Activated CD8-positive, alpha-beta memory T cell treated with anti-CD3 and anti-CD28 coated beads for 36 hours (primary cell): Measurements from ENCODE around the gene WDR45B. TPM values are rescaled to one million over a fixed set of nuclear protein-coding genes. Genes with fewer than 3 reads are reported as not detected.
"Not testable (repeated sequence)": the region's sequence is repeated elsewhere in the genome, so short reads cannot be mapped to it uniquely, and the experiment has no call there.

Source experiments
- CTCF ChIA-PET: fragments of 350-600 bp; sonication (Branson Sonifier 250); formaldehyde crosslinking; loops from one replicate; lab custom pipeline; 2021; ENCODE audit warnings: antibody characterized with exemption; lab: Charles Lee
- POLR2A ChIA-PET: fragments of 350-600 bp; sonication (Branson Sonifier 250); formaldehyde crosslinking; loops from one replicate; lab custom pipeline; 2021; ENCODE audit warnings: antibody characterized with exemption; lab: Charles Lee
- total RNA-seq, 2 experiments: library from RNA; stranded (reverse); gene quantifications; one replicate each; pipeline ENCODE4 v1.2.3, GENCODE V29; 2021

Gene WDR45B
- total RNA-seq, 2 experiments from 2014 or later, result 57.0 to 57.9 TPM

DNA sequence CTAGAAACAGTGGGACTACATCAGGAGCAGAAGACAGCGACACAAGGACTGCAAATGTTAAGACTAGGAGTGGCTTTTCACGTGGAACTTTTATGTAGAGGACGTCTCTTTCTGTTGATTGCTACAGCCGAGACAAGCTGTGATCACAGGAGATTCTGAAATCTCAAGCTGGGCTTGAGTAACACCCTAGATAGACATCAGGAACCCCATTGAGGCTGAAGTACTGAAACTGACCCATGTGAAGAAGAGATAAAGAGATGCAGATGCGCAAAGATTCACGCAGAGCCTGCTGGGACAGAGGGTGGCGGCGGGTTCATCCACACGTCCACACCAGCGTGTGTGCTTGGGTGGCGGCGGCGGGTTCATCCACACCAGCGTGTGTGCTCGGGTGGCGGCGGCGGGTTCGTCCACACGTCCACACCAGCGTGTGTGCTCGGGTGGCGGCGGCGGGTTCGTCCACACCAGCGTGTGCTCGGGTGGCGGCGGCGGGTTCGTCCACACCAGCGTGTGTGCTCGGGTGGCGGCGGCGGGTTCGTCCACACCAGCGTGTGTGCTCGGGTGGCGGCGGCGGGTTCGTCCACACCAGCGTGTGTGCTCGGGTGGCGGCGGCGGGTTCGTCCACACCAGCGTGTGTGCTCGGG, 72.5 kb downstream of the WDR45B start:
- CTCF ChIA-PET, result not testable (repeated sequence)

DNA sequence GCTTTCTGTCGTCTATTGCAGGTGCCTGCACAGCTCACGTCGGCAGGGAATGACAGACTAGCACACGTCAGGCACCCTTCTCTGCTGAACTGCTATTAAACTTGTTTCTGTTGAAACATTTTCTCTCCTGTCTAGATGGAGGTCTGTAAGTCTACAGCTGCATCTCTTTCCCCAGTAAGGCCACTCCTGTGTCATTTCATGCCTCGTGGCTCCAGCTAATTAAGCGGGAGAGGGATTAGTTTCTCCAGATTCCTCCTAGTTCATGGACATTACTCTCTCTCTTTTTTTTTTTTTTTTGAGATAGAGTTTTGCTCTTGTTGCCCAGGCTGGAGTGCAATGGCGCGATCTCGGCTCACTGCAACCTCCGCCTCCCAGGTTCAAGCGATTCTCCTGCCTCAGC, 74.2 kb downstream of the WDR45B start:
- ChIA-PET POLR2A (interaction anchor here (0.7 kb wide), 1 partner anchor 40 kb away, joined by 5 read pairs; no protein-coding TSS in a partner anchor), CTCF (no interaction called here)

More for the DNA sequence above, 72.5 kb downstream of the WDR45B start:
- POLR2A ChIA-PET, result not testable (repeated sequence)

DNA sequence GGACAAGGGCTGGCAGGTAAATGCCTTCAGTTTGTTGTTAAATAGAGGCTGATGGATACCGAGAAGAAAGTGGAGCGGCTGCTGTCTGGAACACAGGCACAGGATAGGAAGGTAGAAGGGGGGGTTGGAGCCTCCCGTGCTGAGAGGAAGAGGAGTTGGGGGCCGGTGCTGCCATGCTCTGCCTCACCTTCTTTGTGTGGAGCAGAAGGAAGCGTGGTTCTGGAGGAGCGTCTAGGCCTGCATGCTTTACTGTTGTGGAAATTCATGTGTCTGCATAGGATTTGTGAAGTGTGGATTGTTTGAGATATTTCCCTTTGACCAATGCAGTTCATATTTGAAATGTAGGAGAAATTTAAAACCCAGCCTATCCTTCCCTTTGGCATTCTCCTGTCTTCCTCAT, 76.4 kb downstream of the WDR45B start:
- ChIA-PET POLR2A (no interaction called here), CTCF (no interaction called here)

DNA sequence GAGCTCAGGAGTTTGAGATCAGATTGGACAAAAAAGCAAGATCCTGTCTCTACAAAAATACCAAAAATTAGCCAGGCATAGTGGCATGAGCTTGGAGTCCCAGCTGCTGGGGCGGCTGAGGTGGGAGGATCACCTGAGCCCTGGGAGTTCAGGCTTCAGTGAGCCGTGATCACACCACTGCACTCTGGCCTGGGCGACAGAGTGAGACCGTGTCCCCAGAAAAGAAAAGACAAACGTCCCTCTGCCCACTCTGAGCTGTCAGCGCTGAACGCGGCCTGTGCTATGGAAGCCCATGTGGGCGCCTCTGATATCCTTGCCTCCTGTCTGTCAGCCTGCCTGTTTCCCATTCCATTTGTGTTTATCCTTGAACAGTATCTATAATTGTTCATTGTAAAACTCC, 78.0 kb downstream of the WDR45B start:
- POLR2A ChIA-PET, result no interaction called here
- CTCF ChIA-PET, result interaction anchor here (0.8 kb wide), 1 partner anchor 16 kb away, joined by 3 read pairs; no protein-coding TSS in a partner anchor

DNA sequence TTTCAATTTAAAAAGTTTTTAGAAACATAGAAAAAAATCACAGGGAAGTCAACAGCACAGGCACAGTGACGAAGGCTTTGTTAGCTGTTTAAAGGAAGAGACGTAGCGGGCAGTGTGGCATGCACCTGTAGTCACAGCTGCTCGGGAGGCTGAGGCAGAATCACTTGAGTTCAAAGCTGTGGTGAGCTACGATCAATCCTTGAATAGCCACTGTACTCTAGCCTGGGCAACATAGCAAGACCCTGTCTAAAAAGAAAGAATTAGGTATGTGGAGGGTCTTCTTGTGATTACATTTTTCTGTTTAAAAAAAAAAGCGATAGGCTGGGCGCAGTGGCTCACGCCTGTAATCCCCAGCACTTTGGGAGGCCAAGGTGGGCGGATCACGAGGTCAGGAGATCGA, 78.6 kb downstream of the WDR45B start:
- ChIA-PET POLR2A (no interaction called here), CTCF (interaction anchor here (0.8 to 1.5 kb wide), 2 partner anchors 15 to 25 kb away, joined by 3 to 4 read pairs; no protein-coding TSS in a partner anchor)

DNA sequence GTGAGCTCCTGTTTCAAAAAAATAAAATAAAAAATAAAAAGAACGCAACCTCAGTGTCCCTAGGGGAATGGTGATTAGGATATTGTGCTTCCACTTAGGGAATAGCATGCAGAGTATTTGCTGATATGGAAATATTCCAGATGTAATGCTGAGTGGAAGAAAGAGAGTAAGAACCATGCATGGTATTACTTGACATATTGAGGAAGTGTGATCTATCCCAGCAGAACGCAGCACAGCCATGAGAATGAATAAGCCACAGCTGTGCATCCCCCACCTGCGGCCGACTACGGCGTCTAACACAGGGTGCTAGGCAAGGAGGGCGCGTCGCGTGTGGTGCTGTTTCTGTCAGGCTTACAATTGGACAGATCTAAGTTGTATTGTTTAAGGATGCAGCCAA, 79.2 kb downstream of the WDR45B start:
- ChIA-PET CTCF (interaction anchor here (1.5 kb wide), 1 partner anchor 24 kb away, joined by 4 read pairs; no protein-coding TSS in a partner anchor), POLR2A (no interaction called here)

DNA sequence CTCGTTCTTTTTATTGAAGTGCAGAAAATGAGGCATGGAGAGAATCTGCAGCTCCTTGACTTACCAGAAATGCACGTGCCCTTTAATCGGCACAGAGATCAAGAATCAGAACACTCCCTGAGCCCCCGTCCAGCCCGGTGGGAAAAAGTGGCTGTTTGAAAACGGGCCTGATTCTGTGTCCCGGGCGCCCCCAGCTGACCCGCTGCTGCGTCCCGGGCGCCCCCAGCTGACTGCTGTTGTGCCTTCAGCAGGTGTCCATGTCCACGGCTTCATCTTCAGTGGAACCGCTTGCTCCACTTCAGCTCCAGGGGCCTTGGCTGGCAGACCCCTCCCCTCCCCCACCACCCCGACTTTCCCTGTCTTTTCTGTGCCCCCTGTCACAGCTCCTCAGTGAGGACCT, 81.0 kb downstream of the WDR45B start:
- ChIA-PET POLR2A (no interaction called here), CTCF (no interaction called here)

DNA sequence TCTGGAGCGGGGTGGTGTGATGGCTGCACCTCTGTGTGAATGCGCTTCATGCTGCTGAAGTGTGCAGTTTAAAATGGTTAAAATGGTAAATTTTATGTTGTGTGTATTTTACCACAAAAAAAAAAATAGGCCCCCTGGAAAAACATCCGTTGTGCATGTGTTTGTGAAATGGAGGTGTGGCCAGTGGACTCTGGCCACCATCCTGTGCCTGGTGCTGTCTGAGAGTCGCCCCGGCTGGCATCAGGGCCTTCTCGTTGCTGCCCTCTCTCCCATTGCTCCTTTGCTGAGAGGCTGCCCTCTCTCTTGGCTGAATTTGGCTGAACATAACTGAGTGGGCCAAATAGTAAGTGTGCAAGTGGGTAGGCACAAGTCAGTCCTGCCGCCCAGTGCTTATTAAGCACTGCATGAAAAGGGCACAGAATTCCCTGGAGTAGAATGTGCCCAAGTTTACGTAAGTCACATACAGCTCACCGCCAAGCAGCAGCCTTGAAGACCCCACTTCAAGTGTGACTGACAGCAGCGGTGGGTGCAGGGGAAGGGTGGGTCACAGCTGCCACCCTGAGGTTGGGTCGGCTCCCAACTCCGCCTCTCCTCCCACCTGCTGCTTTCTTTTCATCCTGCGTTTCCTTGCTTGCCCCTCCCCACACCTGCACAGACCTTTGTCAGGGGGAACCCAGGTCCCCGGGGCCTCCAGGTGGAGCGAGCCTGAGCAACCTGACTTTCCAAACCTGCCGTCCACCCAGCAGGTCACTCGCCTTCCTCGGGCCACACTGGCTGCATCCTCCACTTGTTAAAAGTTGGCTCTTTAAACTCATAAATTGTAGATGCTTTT, 81.9 kb downstream of the WDR45B start:
- ChIA-PET CTCF (no interaction called here), POLR2A (no interaction called here)

DNA sequence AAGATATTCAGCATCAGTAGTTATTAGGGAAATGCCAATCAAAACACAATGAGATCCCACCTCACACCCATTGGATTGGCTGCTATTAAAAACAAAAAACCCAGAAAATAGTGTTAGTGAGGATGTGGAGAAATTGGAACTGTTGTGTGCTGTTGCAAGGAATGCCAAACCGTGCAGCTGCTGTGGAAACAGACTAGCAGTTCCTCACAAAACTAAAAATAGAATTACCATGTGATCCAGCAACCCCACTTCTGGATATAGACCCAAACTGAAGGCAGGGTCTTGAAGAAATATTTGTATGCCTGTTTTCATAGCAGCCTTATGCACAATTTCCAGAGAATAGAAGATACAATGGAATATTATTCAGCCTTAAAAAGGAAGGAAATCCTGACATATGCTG, 82.7 kb downstream of the WDR45B start:
- ChIA-PET POLR2A (no interaction called here), CTCF (no interaction called here)

Other genes starting within 250 kb of the WDR45B start
- 10 to 100 TPM; 24.4 to 25.0 TPM for gene HEXD, start 230.1 kb downstream of the WDR45B start, total RNA-seq
- gene OGFOD3, start 229.9 kb downstream of the WDR45B start, total RNA-seq, result 10 to 100 TPM; 27.5 to 29.2 TPM
- 100 to 1,000 TPM; 197 to 201 TPM for gene CYBC1, start 197.7 kb downstream of the WDR45B start, total RNA-seq
- 10 to 100 TPM; 71.5 to 78.9 TPM for gene NARF, start 189.7 kb downstream of the WDR45B start, total RNA-seq
- 10 to 100 TPM; 73.1 to 74.9 TPM for gene FOXK2, start 128.7 kb downstream of the WDR45B start, total RNA-seq
- 1 to 10 TPM; 1.7 to 2.4 TPM for gene RAB40B, start 50.3 kb upstream of the WDR45B start, total RNA-seq
- 10 to 100 TPM; 39.1 to 41.4 TPM for gene FN3KRP, start 68.3 kb upstream of the WDR45B start, total RNA-seq
- gene FN3K, start 87.2 kb upstream of the WDR45B start, total RNA-seq, result 1 to 10 TPM; 1.0 to 1.8 TPM
- 10 to 100 TPM; 82.7 to 84.2 TPM for gene TBCD, start 103.6 kb upstream of the WDR45B start, total RNA-seq
- gene ZNF750, start 191.6 kb upstream of the WDR45B start, total RNA-seq, result not detected